GM23338 (cell line): Measurements from ENCODE around the gene DUSP6. TPM values are rescaled to one million over a fixed set of nuclear protein-coding genes. Genes with fewer than 3 reads are reported as not detected.

Experiments used
- ATAC-seq: fragments of 200-7000 bp; cut with Tn5 transposase; 3 replicates; pipeline ENCODE4 v1.9.1; 2020
- DNase-seq: peaks from one replicate; pipeline ENCODE4 v3.0.0-alpha.2; 2015; ENCODE audit warnings: low spot score
- H2AFZ ChIP-seq: fragments of 200-600 bp; sonication (generic); 2 replicates; pipeline ENCODE4 v1.8.0; 2016; ENCODE audit warnings: antibody characterized with exemption, mild to moderate bottlenecking, moderate library complexity
- H3F3A ChIP-seq: fragments of 200-600 bp; sonication (generic); replicated peaks from 2 replicates; pipeline ENCODE4 v1.8.0; 2017; ENCODE audit warnings: antibody characterized with exemption, mixed run types, low read depth
- H3K27ac ChIP-seq: fragments of 200-600 bp; sonication (generic); 2 replicates; pipeline ENCODE4 v1.6.1; 2016; ENCODE audit warnings: low read depth
- H3K27me3 ChIP-seq: fragments of 200-600 bp; sonication (generic); 2 replicates; pipeline ENCODE4 v1.8.0; 2016; ENCODE audit warnings: mild to moderate bottlenecking, mixed run types, moderate library complexity; ENCODE audit not compliant: insufficient read depth
- H3K36me3 ChIP-seq: fragments of 200-600 bp; sonication (generic); 2 replicates; pipeline ENCODE4 v1.8.0; 2016; ENCODE audit warnings: mild to moderate bottlenecking; ENCODE audit not compliant: insufficient read depth
- H3K4me1 ChIP-seq: fragments of 200-600 bp; sonication (generic); 2 replicates; pipeline ENCODE4 v1.8.0; 2016; ENCODE audit warnings: mild to moderate bottlenecking, moderate library complexity; ENCODE audit not compliant: insufficient read depth
- H3K4me2 ChIP-seq: fragments of 200-600 bp; sonication (generic); 2 replicates; pipeline ENCODE4 v1.7.1; 2017; ENCODE audit warnings: mixed run types
- H3K4me3 ChIP-seq: fragments of 200-600 bp; sonication (generic); 2 replicates; pipeline ENCODE4 v1.6.1; 2016; ENCODE audit warnings: mixed run types
- H3K79me2 ChIP-seq: fragments of 200-600 bp; sonication (generic); replicated peaks from 2 replicates; pipeline ENCODE4 v1.8.0; 2017; ENCODE audit warnings: mild to moderate bottlenecking; ENCODE audit not compliant: insufficient read depth
- H3K9me2 ChIP-seq: fragments of 200-600 bp; sonication (generic); 2 replicates; pipeline ENCODE4 v1.8.0; 2017; ENCODE audit not compliant: insufficient read depth
- H4K20me1 ChIP-seq: fragments of 200-600 bp; sonication (generic); replicated peaks from 2 replicates; pipeline ENCODE4 v1.8.0; 2017; ENCODE audit warnings: mild to moderate bottlenecking; ENCODE audit not compliant: insufficient read depth
- H3K27ac Mint-ChIP-seq: 2 replicates; pipeline ENCODE4 v1.8.0; 2020; ENCODE audit warnings: inconsistent platforms, mild to moderate bottlenecking, moderate library complexity, mixed read lengths
- H3K27me3 Mint-ChIP-seq: 3 replicates; pipeline ENCODE4 v1.8.0; 2022; ENCODE audit warnings: low read depth, mild to moderate bottlenecking, moderate library complexity, mixed read lengths, inconsistent platforms; ENCODE audit not compliant: insufficient read depth, poor library complexity
- H3K36me3 Mint-ChIP-seq: 3 replicates; pipeline ENCODE4 v1.8.0; 2021; ENCODE audit warnings: low read depth, mild to moderate bottlenecking, inconsistent platforms, moderate library complexity, mixed read lengths
- H3K4me1 Mint-ChIP-seq: 3 replicates; pipeline ENCODE4 v1.8.0; 2020; ENCODE audit warnings: mild to moderate bottlenecking, inconsistent platforms, mixed read lengths
- H3K4me3 Mint-ChIP-seq: 3 replicates; pipeline ENCODE4 v1.8.0; 2021; ENCODE audit warnings: moderate library complexity, mild to moderate bottlenecking, inconsistent platforms, mixed read lengths
- H3K9me3 Mint-ChIP-seq: 3 replicates; pipeline ENCODE4 v1.8.0; 2020; ENCODE audit warnings: moderate library complexity, mild to moderate bottlenecking, inconsistent platforms, mixed read lengths
- CREB1 ChIP-seq: fragments of 250-450 bp; sonication (Bioruptor Pico); IDR thresholded peaks from 2 replicates; pipeline ENCODE4 v1.5.0; 2020; ENCODE audit warnings: low read depth, mild to moderate bottlenecking, moderate library complexity
- CTCF ChIP-seq, 2 experiments: fragments of 200-600 bp in 1 of 2; sonication (generic) in 1 of 2; conservative IDR thresholded peaks; 2 replicates each; pipeline versions ENCODE4 v1.5.1 to v1.6.1; 2016 to 2017; ENCODE audit warnings: antibody characterized with exemption in 2 of 2, low read depth in 2 of 2, mild to moderate bottlenecking in 2 of 2, moderate library complexity in 1 of 2
- ETS1 ChIP-seq: IDR thresholded peaks from 2 replicates; pipeline ENCODE4 v1.6.1; 2016; ENCODE audit warnings: antibody characterized with exemption
- EZH2 ChIP-seq: fragments of 200-600 bp; sonication (generic); IDR thresholded peaks from one replicate; pipeline ENCODE4 v1.8.0; 2017; ENCODE audit warnings: antibody characterized with exemption, mild to moderate bottlenecking, low read depth; ENCODE audit not compliant: unreplicated experiment
- EZH2phosphoT487 ChIP-seq: fragments of 200-600 bp; sonication (generic); IDR thresholded peaks from one replicate; pipeline ENCODE4 v1.8.1; 2018; ENCODE audit warnings: antibody characterized with exemption; ENCODE audit not compliant: unreplicated experiment
- JUNB ChIP-seq: IDR thresholded peaks from one replicate; pipeline ENCODE4 v1.6.1; 2016; ENCODE audit warnings: antibody characterized with exemption; ENCODE audit not compliant: unreplicated experiment
- NANOG ChIP-seq: IDR thresholded peaks from 2 replicates; pipeline ENCODE4 v1.6.1; 2016; ENCODE audit warnings: antibody characterized with exemption, borderline replicate concordance
- POLR2AphosphoS5 ChIP-seq: IDR thresholded peaks from 2 replicates; pipeline ENCODE4 v1.6.1; 2016; ENCODE audit warnings: antibody characterized with exemption, low read depth
- REST ChIP-seq: IDR thresholded peaks from one replicate; pipeline ENCODE4 v1.6.1; 2018; ENCODE audit warnings: antibody characterized with exemption; ENCODE audit not compliant: unreplicated experiment
- STAT1 ChIP-seq: IDR thresholded peaks from one replicate; pipeline ENCODE4 v1.6.1; 2016; ENCODE audit warnings: antibody characterized with exemption; ENCODE audit not compliant: unreplicated experiment
- ZNF114 ChIP-seq: fragments of 250-450 bp; sonication (Bioruptor Pico); IDR thresholded peaks from 2 replicates; pipeline ENCODE4 v1.5.0; 2020; ENCODE audit warnings: mild to moderate bottlenecking, moderate library complexity
- ZNF331 ChIP-seq: fragments of 250-450 bp; sonication (Bioruptor Pico); IDR thresholded peaks from 2 replicates; pipeline ENCODE4 v1.5.0; 2020; ENCODE audit warnings: low read depth, mild to moderate bottlenecking, moderate library complexity
- ZNF462 ChIP-seq: fragments of 250-450 bp; sonication (Bioruptor Pico); IDR thresholded peaks from 2 replicates; pipeline ENCODE4 v1.5.0; 2020; ENCODE audit warnings: mild to moderate bottlenecking, moderate library complexity
- polyA plus RNA-seq: library from polyadenylated mRNA; unstranded; fragments of >200 nt; fragmentation: Nextera tagmentation; extraction: Ambion mirVana; gene quantifications from 2 replicates; pipeline ENCODE4 v1.2.1, GENCODE V29; 2016
- total RNA-seq: library from RNA; depleted of rRNA; stranded (reverse); fragments of >200 nt; shearing (Covaris generic); gene quantifications from 2 replicates; pipeline ENCODE4 v1.2.3, GENCODE V29; 2014

Gene DUSP6
- total and polyA plus RNA-seq, 2 experiments from 2014 or later, result 117 to 191 TPM

- Histone ChIP-seq H3K27me3 (no peaks in the 10 kb centered on the region), H3K27ac (no peak overlapping the region), H2AFZ (no peak overlapping the region), H3K4me2 (no peak overlapping the region), H3K36me3 (no peaks in the 10 kb centered on the region), H3K9me2 (no peaks in the 10 kb centered on the region), H3K79me2 (no peaks in the 10 kb centered on the region), H3K4me1 (no peaks in the 10 kb centered on the region), H3K4me3 (no peak overlapping the region), H3F3A (no peaks in the 10 kb centered on the region), H4K20me1 (no peaks in the 10 kb centered on the region)
- Mint-ChIP-seq H3K4me3 (no peak overlapping the region), H3K27ac (no peak overlapping the region), H3K4me1 (peaks cover 8% of the 10 kb centered on the region), H3K9me3 (no peaks in the 10 kb centered on the region; the same call in 2 of the 3 replicates), H3K36me3 (no peaks in the 10 kb centered on the region), H3K27me3 (no peaks in the 10 kb centered on the region)
- no peak for ATAC-seq
- no peak for DNase-seq
- no peak for TF ChIP-seq NANOG
- TF ChIP-seq ZNF462 (CRISPR knock-in tag), result no peak
- no peak for TF ChIP-seq EZH2
- no peak for TF ChIP-seq REST
- no peak for TF ChIP-seq STAT1
- TF ChIP-seq ETS1, result no peak
- TF ChIP-seq CREB1, result no peak
- no peak for TF ChIP-seq CTCF (conservative IDR thresholded peaks at IDR 0.05; ENCODE audit: low read depth in 2 of 2)
- no peak for TF ChIP-seq POLR2AphosphoS5
- no peak for TF ChIP-seq ZNF331 (CRISPR knock-in tag)
- TF ChIP-seq ZNF114 (CRISPR knock-in tag), result no peak
- no peak for TF ChIP-seq JUNB
- no peak for TF ChIP-seq EZH2phosphoT487
Measured at GRCh38 chr12:89392391-89392790, 40.1 kb upstream of the DUSP6 start.
